Inferior parietal cortex (tissue), 1 donor: ENCODE data around the gene UNC5CL.
"Not testable (repeated sequence)": the region's sequence is repeated elsewhere in the genome, so short reads cannot be mapped to it uniquely, and the experiment has no call there.

Experiments used
- DNase-seq: peaks from one replicate; pipeline ENCODE4 v3.0.0-alpha.2; 2016; ENCODE audit errors: extremely low spot score

Gene UNC5CL

DNA sequence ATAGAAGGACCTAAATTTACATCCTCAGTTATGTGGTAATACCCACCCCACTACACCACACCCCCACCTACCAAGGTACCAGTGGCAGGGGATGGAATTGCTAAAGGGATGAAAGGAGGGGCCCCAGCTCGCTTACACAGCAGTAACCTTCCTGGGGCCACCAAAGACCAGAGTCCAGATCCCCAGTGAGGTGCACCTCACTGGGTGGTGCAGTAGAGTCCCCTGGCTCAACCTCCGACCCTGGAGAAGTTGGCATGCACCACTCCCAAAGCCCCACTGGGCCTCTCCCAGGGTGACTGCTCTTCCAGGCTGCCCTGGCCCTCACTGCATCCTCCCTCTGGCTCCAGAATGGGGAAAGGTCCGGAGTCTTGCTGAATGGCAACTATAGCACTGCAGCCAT, 816 bp downstream of the UNC5CL start:
- no peak for DNase-seq

DNA sequence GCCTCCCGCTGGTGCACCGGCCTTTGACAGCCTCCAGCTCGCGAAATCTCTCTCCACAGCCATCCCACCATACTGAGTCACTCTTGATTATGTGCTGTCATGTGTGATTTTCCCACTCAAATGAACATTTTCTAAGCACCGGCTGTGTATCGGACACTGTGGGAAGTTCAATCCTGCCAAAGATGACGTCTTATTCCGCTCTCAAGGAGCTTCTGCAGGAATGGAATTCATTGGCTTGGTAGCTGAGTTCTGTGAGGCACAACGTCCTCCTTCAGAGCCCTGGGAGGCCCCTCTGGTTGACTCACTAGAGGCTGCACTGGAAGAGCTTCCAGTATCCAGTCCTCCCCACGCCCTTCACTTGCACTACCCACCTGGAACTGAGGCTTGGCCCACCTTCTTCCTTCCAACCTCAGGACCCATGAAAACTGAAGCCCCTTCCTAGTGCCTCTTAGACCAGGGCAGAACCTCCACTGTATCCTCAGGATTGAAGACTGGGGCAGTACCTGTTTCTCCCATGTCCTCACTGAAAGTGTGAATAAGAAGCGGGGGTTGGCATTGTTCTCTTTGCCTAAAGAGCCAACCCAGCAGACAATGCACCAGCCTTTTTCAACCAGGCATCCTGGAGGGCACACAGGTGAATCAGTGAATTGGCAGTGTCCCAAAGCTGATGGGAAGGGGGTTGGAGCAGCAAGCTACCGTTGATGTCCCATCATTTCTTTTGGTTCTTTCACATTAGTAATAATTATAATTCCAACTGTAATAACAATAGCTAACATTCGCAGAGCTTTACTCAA, 1.7 kb downstream of the UNC5CL start:
- peak; percentile 41 for DNase-seq

DNA sequence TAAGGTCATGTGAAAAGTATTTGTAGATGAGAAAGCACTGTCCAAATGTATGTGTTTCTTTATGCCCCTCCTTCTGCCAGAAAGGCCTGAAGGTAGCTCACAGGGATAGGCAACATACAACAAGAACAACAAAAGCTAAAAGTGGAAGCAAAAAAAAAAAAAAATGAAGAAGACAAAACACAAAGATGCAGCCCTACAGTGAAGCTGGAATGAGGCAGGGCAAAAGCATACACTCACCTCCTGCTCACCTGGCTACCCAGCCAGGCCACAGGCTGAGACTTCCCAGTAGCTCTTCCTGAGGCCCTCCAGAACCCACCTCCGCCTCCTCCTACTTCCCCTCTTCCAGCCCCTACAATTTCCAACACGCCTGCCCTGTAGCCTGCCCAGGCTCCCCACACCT, 2.4 kb downstream of the UNC5CL start:
- no peak for DNase-seq

DNA sequence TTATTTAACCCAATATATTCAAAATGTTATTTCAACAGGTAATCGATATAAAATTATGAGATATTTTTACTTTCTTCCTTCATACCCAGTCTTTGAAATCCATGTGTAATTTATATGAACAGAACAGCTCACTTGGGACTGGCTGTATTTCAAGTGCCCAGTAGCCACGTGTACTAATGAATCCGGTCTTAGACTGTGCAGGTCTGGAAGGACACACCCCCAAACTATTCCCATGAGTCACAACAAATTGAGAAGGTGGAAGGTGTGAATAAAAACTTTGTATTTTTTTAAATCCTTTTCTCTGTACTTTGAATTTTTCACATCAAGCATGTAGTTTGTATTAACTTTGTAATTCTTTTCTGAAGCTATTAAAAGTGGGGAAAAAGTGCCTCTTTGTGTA, 2.8 kb downstream of the UNC5CL start:
- DNase-seq, result no peak

DNA sequence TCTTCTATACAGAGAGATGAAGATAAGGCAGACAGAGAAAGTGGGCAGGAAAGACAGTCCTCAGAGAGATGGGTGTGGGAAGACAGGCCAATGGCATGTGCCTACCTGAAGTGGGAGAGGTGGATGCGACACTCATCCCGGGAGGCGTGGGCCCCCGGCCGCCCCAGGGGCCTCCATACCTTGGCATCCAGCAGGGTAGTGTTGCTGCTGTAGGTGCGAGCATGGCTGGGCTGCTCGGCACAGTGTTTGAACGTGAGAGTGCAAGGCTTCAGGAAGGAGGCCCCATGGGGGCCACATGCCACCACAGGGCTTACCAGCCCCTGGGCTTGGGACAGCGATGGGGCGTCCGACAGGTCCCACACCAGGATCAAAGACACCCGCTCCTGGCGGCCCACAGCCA, 5.2 kb downstream of the UNC5CL start:
- DNase-seq, result no peak

DNA sequence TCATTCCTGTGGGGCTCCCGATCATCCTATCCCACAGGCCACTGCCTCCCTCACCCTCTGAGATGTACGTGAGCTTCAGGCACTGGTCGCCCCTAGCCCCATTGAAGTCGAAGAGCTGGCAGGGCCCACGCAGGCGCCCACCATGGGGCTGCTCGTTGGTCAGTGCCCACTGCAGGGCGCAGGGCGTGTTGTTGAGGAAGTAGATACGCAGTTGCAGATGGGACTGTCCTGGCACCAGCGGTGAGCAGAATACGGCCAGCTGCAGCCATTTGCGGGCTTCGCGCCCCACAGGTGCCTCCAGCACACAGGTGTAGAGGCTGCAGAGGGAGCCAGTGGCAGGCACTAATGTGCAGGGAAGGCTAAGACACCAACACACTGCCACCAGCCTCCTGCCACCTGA, 6.2 kb downstream of the UNC5CL start:
- DNase-seq, result no peak

DNA sequence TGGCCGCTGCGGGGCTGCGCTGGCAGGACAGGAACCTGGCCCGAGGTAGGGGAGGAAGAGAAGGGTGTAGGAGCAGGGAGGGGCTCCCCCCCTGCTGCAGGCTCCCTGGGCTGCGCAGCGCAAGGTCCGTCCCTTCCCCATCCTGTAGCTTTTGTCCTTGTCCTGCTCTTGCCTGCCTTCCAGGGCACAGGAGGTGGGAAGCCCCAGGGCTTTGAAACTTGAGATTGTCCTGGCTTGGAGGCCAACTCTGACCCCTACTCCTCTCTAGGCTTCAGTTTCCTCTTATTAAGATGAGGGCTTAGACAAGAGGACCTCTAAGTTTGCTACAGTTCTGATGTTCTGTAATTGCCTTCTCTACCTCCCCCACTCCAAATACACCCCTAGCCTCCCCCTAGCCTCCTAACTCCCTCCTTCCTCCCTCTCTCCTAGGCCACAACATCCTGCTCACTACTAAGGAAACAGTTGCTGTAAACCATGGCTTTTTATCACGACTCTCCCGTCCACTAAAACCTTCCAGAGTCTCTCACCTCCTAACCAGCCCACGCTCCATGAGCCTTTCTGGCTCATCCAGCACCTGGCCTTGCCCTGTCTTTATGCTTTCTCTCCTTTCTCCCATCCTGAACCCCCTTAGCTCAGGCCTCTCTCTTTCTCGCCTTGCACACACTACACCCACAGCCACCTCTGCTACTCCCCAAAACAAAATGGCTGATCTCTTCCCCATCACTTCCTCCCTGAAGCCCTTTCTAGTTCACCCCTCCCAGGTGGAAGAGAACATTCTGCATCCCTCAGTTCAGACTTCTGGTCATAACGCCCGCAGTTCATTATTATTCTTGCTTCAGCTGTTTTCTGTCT, 10.2 kb downstream of the UNC5CL start:
- DNase-seq, result no peak

DNA sequence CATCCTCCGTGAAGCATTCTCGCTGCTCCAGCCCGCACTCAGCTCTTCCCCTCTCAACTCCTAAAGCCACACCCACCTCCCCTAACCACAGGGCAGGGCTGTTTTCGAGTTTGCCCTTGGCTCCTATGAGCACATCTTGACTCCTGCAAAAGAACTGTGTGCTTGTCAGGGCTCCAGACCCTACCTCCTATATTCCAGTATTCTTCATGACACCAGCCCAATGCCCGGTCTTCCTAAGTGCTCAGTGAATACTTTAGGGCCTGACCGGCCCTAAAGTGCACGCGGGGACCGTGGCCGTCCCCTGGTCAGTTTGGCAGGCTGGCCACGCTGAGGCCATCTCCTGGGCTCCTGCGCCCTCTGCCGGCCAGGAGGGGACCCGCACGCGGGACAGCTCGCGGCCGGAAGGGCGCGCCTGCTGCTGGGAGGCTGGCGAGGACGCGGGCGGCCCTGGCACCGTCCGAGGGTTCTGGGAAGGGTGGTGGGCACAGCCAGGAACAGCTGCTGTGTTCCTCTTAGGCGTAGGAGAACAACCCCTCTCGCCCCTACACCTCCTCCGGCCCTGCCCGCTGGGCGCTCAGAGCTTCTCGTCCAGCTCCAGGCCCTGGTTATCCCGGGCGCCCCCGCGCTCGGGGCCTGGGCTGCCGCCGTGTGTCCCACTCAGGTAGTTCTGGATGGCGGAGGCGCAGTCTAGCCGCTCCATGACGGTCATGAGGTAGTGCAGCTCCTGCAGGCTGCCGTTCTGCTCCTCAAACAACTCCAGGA, 11.0 kb downstream of the UNC5CL start:
- DNase-seq, result peak; percentile 74

DNA sequence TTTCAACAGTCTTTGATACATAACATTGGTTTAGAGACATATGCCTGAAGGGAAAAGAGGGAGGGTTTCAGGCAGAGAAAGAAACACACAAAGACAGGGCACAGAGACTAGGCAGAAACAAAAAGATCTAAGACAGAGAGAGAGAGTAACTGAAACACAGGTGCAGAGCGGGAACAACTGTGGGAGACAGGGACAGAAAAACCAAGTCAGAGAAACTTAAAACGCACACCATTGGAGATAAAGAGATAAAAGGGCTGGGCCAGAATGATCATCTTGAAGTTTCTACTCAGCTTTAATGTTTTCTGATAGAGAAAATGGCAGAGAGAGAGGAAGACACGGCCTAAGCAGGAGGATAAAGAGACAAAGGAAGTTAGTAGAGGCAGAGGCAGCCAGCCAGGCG, 11.8 kb downstream of the UNC5CL start:
- no peak for DNase-seq

DNA sequence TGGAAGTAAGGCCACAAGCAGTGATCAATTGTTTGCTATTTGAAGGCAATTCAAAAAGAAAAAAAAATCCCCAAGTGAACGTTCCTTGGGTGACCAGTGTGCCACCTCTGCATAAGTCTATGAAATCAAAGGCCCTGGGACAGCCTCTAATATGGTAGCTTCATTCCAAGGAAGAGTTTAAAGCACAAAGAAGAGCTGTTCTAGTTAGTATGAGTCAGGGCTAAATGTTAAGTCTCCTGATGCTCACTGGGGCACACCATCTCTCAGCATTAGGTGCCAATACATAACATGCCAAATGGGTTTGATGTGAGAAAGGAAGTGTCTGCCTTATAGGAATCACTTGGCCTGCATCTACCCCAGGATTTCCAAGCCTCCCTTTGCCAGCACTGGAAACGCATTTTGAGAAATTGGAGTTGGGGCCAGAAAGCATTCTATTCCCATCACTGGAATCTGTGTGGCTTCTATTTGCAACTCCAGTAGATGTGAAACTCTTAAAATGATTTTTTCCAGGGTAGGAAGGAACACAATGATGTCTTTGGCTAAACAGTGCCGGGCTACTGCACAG, 13.0 kb downstream of the UNC5CL start:
- DNase-seq, result no peak

DNA sequence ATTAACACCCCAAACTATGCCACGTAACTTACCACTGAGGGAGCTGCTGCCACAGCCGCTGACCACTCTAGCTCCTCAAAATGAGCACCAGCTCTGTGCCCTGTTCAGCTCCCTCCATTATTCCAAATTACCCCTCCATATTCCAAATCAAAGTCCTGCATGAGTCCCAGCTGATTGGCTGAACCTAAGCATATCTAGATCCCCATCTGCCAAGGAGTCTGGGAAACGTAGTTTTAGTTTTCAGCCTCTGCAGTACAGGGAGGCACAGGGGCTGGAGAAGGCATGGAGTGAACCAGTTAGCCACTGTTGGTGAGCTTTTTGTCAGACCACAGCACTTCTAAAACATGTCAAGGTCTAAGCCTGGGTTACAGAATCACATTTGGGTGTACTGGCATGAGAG, 15.9 kb downstream of the UNC5CL start:
- DNase-seq, result no peak

DNA sequence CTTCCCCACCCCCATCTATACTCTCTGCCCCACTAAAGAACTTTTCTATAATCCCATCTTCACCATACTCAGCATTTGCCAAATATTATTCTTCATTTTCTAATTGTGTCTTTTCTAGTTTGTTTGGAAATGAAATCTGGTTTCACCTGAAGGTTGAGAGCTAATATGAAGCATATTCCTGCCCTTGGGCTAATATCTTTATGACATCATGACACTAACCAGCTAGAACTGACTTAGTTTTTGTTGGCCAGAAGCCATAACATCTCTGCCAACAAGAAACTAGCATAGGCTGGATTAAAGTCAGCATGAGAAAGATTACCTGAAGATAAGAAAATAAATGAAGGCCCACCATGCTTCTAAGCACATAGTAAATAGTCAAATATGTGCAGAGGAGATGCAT, 16.7 kb downstream of the UNC5CL start:
- DNase-seq, result no peak

DNA sequence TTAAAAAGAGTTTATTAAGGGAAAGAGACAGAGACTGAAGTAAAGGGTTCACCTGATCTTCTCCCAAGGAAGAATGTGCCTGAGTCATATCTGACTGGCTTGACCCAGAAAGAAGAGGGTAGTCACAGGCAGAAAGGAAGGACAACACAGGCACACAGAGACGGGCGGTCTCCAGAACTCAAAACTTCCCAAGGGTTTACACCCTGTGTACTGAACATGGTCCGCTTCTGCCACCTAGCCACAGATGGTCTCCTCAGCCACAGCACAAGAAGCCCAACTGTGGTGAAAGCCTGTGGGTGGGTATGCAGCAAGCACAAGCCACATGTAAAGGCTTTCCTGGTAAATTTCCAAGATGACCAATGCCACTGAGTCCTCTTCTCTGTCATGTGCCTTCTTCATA, 17.2 kb downstream of the UNC5CL start:
- DNase-seq, result no peak

DNA sequence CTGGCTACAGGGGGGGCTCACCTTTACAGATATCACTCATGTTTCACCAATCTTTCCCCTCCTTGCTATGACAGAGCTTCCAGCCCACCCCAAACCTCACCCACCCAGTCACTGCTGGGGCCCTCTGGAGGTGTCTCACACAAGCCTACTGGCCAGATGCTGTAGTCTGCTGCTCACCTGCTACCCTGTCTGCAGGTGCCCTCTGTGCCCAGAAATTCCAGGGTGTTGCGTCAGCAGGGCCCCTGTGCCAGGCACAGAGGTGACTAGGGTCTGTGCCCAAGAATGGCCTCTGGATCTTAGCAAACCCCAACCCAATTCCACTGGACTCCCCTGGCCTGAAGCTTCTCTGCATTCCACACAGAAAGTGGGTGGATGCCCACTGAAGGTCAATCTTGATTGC, 21.4 kb downstream of the UNC5CL start:
- no peak for DNase-seq

DNA sequence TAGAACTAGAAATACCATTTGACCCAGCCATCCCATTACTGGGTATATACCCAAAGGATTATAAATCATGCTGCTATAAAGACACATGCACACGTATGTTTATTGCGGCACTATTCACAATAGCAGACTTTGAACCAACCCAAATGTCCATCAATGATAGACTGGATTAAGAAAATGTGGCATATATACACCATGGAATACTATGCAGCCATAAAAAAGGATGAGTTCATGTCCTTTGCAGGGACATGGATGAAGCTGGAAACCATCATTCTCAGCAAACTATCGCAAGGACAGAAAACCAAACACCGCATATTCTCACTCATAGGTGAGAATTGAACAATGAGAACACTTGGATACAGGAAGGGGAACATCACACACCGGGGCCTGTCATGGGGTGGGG, 23.2 kb downstream of the UNC5CL start:
- DNase-seq, result not testable (repeated sequence)

DNA sequence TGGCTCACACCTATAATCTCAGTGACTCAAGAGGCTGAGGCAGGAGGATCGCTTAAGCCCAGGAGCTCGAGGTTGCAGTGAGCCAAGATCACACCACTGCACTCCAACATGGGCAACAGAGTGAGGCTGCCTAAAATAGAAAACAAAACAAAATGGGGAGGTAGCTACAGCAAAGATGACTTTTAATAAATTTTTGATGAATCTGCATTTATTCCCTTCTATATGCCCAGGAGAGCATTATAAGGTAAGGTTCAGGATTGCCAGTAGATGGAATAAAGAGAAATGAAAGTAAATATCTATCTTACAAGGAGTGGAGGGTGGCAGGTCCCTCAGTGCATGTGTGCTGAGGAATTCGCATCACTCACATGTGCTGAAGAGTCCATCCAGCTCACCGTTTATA, 24.2 kb downstream of the UNC5CL start:
- no peak for DNase-seq

DNA sequence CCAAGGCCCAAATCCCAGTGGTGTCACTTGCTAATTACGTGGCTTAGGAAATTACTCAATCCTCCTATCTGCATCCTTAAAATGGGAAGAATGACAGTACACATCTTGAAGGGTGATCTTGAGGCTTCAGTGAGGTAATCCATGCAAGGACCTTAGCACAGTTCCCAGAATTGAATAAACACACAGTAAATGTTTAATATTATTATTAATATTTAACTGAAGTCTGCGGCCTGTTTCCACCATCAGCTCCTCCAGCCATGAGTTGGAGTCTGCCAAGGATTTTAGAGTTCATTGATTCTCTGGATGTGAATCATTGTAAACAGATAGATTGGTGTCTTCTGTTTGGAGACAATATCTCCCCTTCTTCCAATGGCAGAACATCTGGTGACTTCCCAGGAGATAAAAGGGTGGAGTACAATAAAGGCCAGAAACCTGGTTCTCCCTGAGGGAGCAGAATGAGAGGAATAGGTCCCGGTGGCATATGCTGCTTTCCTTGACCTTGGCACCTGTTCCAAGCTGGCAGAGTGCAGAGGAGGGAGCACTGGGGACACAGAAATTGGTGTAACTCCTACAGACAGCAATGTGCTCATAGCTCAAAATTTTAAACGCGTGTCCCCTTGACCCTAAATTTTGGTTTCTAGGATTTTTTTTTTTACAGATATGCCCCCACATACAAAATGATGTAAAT, 25.4 kb downstream of the UNC5CL start:
- DNase-seq, result no peak

DNA sequence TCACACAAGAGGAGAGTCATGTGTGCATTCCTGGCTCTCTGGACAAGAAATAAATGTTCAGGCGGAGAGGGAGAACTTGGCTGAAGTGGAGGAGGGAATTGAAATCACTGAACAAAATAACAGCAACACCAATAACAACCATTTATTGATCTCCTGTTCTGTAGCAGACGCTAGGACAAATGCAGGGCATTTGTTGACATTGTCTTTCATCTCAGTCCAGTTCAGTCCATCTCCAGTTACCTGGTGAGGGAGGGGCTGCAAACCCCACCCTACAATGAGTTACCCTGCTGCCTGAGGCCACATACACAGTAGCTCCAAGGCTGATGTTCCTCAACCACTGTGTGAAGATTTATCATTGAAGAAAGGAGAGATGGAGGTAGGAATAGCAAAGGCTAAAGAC, 27.3 kb downstream of the UNC5CL start:
- no peak for DNase-seq

DNA sequence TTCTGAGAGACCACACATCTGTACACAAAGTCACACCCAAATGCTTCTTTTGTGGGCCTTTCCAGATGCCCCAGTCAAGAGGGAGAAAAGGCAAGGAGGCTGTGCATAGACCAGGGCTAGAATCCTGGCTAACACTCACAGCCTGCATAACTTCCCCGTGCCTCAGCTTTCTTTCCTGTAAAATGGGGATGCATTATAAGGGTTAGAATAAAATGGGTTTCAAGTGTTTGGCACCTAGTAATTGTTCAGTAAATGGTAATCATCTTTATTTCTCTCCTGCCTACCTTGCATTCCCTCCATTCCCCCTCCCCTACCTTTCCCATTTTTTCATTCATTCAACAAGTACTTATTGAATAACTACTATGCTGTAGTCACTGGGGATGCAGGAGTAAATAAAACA, 29.4 kb downstream of the UNC5CL start:
- DNase-seq, result no peak

DNA sequence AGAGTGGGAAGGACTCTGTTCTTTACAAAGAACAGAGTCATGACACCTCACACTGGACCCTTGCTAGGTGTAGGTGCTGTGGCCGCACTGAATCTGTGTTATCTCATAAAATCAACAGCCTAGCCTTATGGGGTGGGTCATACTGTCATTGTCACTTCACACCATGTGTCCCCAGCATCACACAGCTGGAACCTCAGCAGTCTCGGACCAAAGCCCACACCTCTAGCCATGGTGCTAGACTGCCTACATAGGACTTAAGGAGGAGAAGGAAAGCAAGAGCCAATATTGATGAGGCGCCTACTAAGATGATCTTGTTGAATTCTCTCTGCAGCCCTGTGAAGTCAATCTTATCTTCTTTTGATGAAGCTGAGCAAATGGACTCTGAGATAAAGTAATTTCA, 31.0 kb downstream of the UNC5CL start:
- no peak for DNase-seq

DNA sequence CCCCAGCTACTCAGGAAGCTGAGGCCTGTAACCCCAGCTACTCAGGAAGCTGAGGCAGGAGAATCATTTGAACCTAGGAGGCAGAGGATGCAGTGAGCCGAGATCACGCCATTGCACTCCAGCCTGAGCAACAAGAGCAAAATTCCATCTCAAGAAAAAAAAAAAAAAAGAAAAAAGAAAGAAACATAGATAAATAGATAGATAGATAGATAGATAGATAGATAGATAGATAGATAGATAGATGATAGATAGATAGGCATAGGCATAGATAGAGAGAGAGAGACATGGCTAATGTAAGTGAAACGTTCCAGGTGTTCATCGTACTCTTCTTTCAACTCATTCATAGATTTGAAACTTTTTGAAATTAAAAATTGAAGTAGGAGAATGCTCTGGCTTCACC, 32.0 kb downstream of the UNC5CL start:
- DNase-seq, result not testable (repeated sequence)

DNA sequence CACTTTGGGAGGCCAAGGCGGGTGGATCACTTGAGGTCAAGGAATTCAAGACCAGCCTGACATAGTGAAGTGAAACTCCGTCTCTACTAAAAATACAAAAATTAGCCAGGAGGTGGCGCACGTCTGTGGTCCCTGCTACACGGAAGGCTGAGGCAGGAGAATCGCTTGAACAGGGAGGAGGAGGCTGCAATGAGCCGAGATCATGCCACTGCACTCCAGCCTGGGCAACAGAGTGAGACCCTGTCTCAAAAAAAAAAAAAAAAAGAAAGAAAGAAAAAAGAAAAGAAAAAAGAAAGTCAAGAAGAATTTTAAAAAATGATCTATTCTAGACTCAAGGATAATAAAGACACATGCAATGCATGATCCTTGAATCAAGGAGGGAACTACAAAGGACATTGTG, 32.8 kb downstream of the UNC5CL start:
- DNase-seq, result not testable (repeated sequence)
